Activated CD8-positive, alpha-beta memory T cell treated with anti-CD3 and anti-CD28 coated beads, Interleukin-2, amount 50 U/mL, for 24 hours (primary cell): ENCODE data around the gene GUCA1A.
"Not testable (repeated sequence)": the region's sequence is repeated elsewhere in the genome, so short reads cannot be mapped to it uniquely, and the experiment has no call there.

Experiments
- DNase-seq: peaks from one replicate; pipeline ENCODE4 v3.0.0-alpha.2; 2020; ENCODE audit errors: extremely low read depth

Gene GUCA1A

GRCh38 chr6:42177514-42178364, 4.6 kb downstream of the GUCA1A start:
- DNase-seq, result no peak

- DNase-seq, result no peak
Observed at GRCh38 chr6:42179261-42179944, 6.2 kb downstream of the GUCA1A start.

- DNase-seq, result no peak
Observed at GRCh38 chr6:42179945-42180313, 6.8 kb downstream of the GUCA1A start.

GRCh38 chr6:42182101-42182500, 8.9 kb downstream of the GUCA1A start:
- DNase-seq, result no peak

- DNase-seq, result no peak
Observed at GRCh38 chr6:42184475-42184874, 11.3 kb downstream of the GUCA1A start.

GRCh38 chr6:42185597-42185996, 12.4 kb downstream of the GUCA1A start:
- no peak for DNase-seq

- no peak for DNase-seq
Observed at GRCh38 chr6:42188406-42188805, 15.2 kb downstream of the GUCA1A start.

GRCh38 chr6:42190554-42191183, 17.5 kb downstream of the GUCA1A start:
- DNase-seq, result no peak

- DNase-seq, result not testable (repeated sequence)
Observed at GRCh38 chr6:42192385-42192784, 19.2 kb downstream of the GUCA1A start.

- DNase-seq, result no peak
Observed at GRCh38 chr6:42193491-42193894, 20.3 kb downstream of the GUCA1A start.

- DNase-seq, result no peak
Observed at GRCh38 chr6:42194056-42194455, 20.9 kb downstream of the GUCA1A start.

GRCh38 chr6:42195415-42195814, 22.3 kb downstream of the GUCA1A start:
- no peak for DNase-seq

GRCh38 chr6:42197555-42198362, 24.6 kb downstream of the GUCA1A start:
- DNase-seq, result no peak

GRCh38 chr6:42199106-42199981, 26.2 kb downstream of the GUCA1A start:
- no peak for DNase-seq

GRCh38 chr6:42200035-42200434, 26.9 kb downstream of the GUCA1A start:
- no peak for DNase-seq

GRCh38 chr6:42201382-42201781, 28.2 kb downstream of the GUCA1A start:
- DNase-seq, result no peak

- DNase-seq, result not testable (repeated sequence)
Observed at GRCh38 chr6:42202131-42202915, 29.2 kb downstream of the GUCA1A start.

- no peak for DNase-seq
Observed at GRCh38 chr6:42203183-42203582, 30.0 kb downstream of the GUCA1A start.

GRCh38 chr6:42204768-42205282, 31.7 kb downstream of the GUCA1A start:
- no peak for DNase-seq

- not testable (repeated sequence) for DNase-seq
Observed at GRCh38 chr6:42207559-42207958, 34.4 kb downstream of the GUCA1A start.
